Endothelial cell (in vitro differentiated cells): Measurements from ENCODE around the gene PEG3. TPM values are rescaled to one million over a fixed set of nuclear protein-coding genes. Genes with fewer than 3 reads are reported as not detected.

ENCODE experiments used
- DNase-seq: peaks from one replicate; pipeline ENCODE4 v3.0.0; 2021; ENCODE audit warnings: low spot score
- H3K27ac Mint-ChIP-seq: one replicate; pipeline ENCODE4 v1.8.0; 2021; ENCODE audit warnings: mixed read lengths, inconsistent platforms; ENCODE audit not compliant: unreplicated experiment
- H3K27me3 Mint-ChIP-seq: one replicate; pipeline ENCODE4 v1.8.0; 2021; ENCODE audit warnings: mild to moderate bottlenecking, moderate library complexity, mixed read lengths, inconsistent platforms; ENCODE audit not compliant: unreplicated experiment
- H3K36me3 Mint-ChIP-seq: one replicate; pipeline ENCODE4 v1.8.0; 2021; ENCODE audit warnings: mild to moderate bottlenecking, low read depth, mixed read lengths, inconsistent platforms; ENCODE audit not compliant: unreplicated experiment
- H3K4me1 Mint-ChIP-seq: one replicate; pipeline ENCODE4 v1.8.0; 2021; ENCODE audit warnings: mild to moderate bottlenecking, mixed read lengths, inconsistent platforms; ENCODE audit not compliant: unreplicated experiment
- H3K4me3 Mint-ChIP-seq: one replicate; pipeline ENCODE4 v1.8.0; 2021; ENCODE audit warnings: mild to moderate bottlenecking, mixed read lengths, inconsistent platforms; ENCODE audit not compliant: unreplicated experiment
- H3K9me3 Mint-ChIP-seq: one replicate; pipeline ENCODE4 v1.8.0; 2021; ENCODE audit warnings: mixed read lengths, inconsistent platforms; ENCODE audit not compliant: unreplicated experiment
- CTCF ChIP-seq: fragments of 200-600 bp; sonication (generic); IDR thresholded peaks from one replicate; pipeline ENCODE4 v1.5.0; 2021; ENCODE audit warnings: antibody characterized with exemption; ENCODE audit not compliant: unreplicated experiment
- total RNA-seq: library from RNA; stranded (reverse); fragmentation: NEBNext Ultra II Directional; extraction: Animal tissue kit (Norgen Biotek cat#: 25700); gene quantifications from one replicate; pipeline ENCODE4 v1.2.1, GENCODE V29; 2021; ENCODE audit not compliant: unreplicated experiment

PEG3 gene
- total RNA-seq, 1 donor from 2014 or later, result not detected

DNA sequence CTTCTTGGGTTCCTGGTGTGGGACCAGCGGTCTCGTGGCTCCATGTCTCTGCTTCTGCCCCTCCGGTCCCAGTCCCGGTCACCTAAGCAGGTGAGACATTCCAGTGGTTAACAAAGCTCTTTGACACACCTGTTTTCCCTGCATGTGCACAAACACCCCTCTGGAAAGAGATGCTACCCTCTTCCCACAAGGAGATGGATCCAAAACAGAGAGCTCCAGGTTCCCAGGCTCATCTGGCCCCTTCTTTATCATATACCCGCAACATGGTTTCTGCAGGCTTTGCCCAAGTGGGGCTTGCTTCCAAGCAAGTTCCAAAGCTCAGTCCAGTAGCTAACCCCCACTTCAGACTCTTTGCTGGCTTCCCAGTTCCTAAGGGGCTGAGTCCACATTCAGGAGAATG lies 17.8 kb downstream of the PEG3 start:
- Mint-ChIP-seq H3K36me3 (peaks cover 21% of the 10 kb centered on the region), H3K4me3 (no peak overlapping the region), H3K27me3 (no peaks in the 10 kb centered on the region), H3K27ac (no peak overlapping the region), H3K9me3 (peaks cover 71% of the 10 kb centered on the region), H3K4me1 (no peaks in the 10 kb centered on the region)
- TF ChIP-seq CTCF, result no peak
- DNase-seq, result no peak

DNA sequence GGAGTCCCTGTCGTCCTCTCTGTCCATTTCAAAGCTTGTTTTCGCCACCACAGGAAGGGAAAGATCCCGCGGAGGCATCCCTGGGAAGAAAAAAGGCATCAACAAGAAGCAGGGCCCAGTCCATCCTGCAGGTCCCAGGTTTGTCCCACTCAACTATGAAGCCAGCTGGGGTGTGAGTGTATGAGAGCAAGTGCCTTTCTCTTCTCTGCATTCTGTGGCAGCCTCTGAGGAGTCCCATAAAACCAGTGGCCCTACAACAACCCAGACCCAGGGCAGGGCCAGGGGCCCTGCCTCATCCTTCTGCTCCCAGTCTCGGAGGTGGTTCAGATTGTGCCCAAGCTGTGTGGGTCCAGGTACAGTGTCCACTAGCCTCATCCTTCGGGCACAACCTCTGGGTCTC lies 18.9 kb downstream of the PEG3 start:
- DNase-seq, result no peak
- Mint-ChIP-seq H3K36me3 (peaks cover 30% of the 10 kb centered on the region), H3K27me3 (no peaks in the 10 kb centered on the region), H3K4me3 (no peak overlapping the region), H3K27ac (no peak overlapping the region), H3K9me3 (peaks cover 78% of the 10 kb centered on the region), H3K4me1 (no peaks in the 10 kb centered on the region)
- no peak for TF ChIP-seq CTCF

DNA sequence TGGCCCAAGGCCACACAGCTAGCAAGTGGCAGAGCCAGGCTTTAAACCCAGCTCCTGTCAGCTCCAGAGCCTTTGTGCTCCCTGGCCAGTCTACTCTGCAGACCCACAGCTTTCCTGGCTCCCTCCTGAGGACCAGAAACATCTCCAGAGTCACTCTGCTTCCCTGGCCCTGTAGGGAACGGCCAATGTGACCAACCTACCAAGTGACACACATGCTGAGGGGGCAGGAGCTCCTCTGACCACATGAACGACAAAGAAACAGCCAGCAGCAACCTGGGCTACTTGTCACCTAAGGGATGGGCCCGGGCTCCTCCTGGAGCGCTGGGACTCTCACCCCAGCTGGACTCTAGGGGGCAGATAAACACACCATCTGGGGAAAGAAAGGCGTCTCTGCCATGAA lies 19.3 kb downstream of the PEG3 start:
- no peak for DNase-seq
- no peak for TF ChIP-seq CTCF
- Mint-ChIP-seq H3K4me3 (no peak overlapping the region), H3K36me3 (peaks cover 32% of the 10 kb centered on the region), H3K27me3 (no peaks in the 10 kb centered on the region), H3K27ac (no peak overlapping the region), H3K9me3 (peaks cover 78% of the 10 kb centered on the region), H3K4me1 (no peaks in the 10 kb centered on the region)

DNA sequence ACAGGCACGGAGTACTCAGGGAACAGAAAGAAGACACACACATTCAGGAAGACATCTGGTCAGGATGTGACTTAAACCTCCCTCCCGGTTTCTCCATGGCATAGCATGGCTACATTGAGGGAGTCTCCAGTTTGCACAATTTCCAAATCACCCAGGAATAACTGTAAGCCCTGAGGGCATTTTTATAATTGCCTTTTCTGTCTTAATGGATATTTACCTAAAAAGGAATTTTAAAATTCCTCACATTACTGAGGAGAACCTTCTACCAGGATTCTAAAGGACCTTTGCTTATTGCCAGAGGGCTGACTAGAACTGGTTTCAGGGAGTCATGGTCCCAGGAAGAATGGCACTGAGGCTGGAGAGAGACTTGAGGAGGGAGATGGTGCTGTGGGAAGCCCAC lies 21.4 kb downstream of the PEG3 start:
- Mint-ChIP-seq H3K4me1 (no peaks in the 10 kb centered on the region), H3K27ac (no peak overlapping the region), H3K27me3 (no peaks in the 10 kb centered on the region), H3K4me3 (no peak overlapping the region), H3K9me3 (peaks cover 79% of the 10 kb centered on the region), H3K36me3 (peaks cover 38% of the 10 kb centered on the region)
- TF ChIP-seq CTCF, result no peak
- no peak for DNase-seq

DNA sequence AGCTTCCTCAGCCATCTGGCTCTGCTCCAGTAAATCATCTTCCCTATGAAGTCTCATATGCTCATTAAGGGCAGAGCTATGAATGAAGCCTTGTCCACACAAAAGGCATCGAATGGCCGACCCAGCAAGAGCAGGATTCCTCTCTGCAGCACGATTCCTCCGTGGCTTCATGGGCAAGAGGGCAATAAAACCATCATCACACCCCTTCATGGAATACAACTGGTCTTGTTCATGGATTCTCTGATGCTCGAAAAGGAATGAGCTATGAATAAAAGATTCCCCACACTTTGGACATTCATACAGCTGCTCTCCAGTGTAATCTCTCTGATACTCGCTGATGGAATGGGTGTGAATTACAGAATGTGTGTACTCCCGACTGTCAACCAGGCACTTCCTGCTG lies 25.9 kb downstream of the PEG3 start:
- TF ChIP-seq CTCF, result no peak
- H3K36me3 Mint-ChIP-seq, result peaks cover 34% of the 10 kb centered on the region
- H3K9me3 Mint-ChIP-seq, result peaks cover 61% of the 10 kb centered on the region

More for the DNA sequence above, 25.9 kb downstream of the PEG3 start:
- Mint-ChIP-seq H3K4me3 (no peak overlapping the region), H3K27ac (no peak overlapping the region), H3K4me1 (no peaks in the 10 kb centered on the region), H3K27me3 (peaks cover 4% of the 10 kb centered on the region)
- no peak for DNase-seq
